GM12864 (cell line): ENCODE results near the gene PLPPR3.

ENCODE experiments used
- DNase-seq: peaks from one replicate; pipeline ENCODE4 v3.0.0-alpha.2; 2011; ENCODE audit warnings: low read depth
- H3K4me3 ChIP-seq: 2 replicates; pipeline ENCODE4 v1.5.1; 2011; ENCODE audit warnings: mild to moderate bottlenecking, low read depth, low read length, control low read depth
- CTCF ChIP-seq: IDR thresholded peaks from 2 replicates; pipeline ENCODE4 v1.5.1; 2011; ENCODE audit warnings: low read depth, mild to moderate bottlenecking, moderate library complexity, low read length, control low read depth, inconsistent platforms; ENCODE audit errors: missing control alignments

Gene PLPPR3

GRCh38 chr19:804419-805165, 17.2 kb downstream of the PLPPR3 start:
- DNase-seq: no peak
- no peak overlapping the region for H3K4me3 ChIP-seq
- no peak for TF ChIP-seq CTCF

GRCh38 chr19:803686-804418, 17.9 kb downstream of the PLPPR3 start:
- no peak overlapping the region for H3K4me3 ChIP-seq
- no peak for TF ChIP-seq CTCF
- DNase-seq: no peak

- TF ChIP-seq CTCF: no peak
- no peak for DNase-seq
- H3K4me3 ChIP-seq: no peak overlapping the region
These were observed 18.6 kb downstream of the PLPPR3 start for GRCh38 chr19:803099-803561.

- no peak for DNase-seq
- no peak overlapping the region for H3K4me3 ChIP-seq
- TF ChIP-seq CTCF: no peak
These were observed 19.2 kb downstream of the PLPPR3 start for GRCh38 chr19:802498-803098.

- H3K4me3 ChIP-seq: no peak overlapping the region
- TF ChIP-seq CTCF: no peak
These were observed 19.8 kb downstream of the PLPPR3 start for GRCh38 chr19:801861-802497.

GRCh38 chr19:801030-801860, 20.5 kb downstream of the PLPPR3 start:
- no peak overlapping the region for H3K4me3 ChIP-seq
- DNase-seq: no peak
- TF ChIP-seq CTCF: no peak

More at GRCh38 chr19:801861-802497, 19.8 kb downstream of the PLPPR3 start:
- DNase-seq: no peak
